ENCODE data around the gene TP53BP2. TPM values are rescaled to one million over a fixed set of nuclear protein-coding genes. Genes with fewer than 3 reads are reported as not detected.

Gene TP53BP2
- total RNA-seq, 1 donor from 2014 or later: 46.6 TPM

DNA sequence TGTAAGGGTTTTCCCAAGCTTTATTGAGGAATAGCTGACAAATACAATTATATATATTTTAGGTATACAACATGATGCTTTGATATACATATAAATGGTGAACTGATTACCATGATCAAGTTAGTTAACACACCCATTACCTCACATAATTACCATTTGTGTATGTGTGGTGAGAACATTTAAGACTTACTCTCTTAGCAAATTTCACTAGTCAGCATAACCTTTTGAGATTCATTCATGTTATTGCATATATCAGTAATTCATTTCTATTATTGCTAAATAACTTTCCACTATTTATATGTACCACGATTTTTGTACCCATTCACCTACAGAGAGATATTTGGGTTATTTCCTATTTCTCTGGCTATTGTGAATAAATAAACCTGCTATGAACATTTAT lies 16.2 kb upstream of the TP53BP2 start:
- Histone ChIP-seq H3K9me3 (ENCODE audit: insufficient read depth, low read depth, low read length) (no peaks in the 10 kb centered on the region), H3K4me2 (ENCODE audit: low read length) (no peak overlapping the region), H3K9ac (ENCODE audit: low read length) (no peak overlapping the region), H3K4me3 (ENCODE audit: insufficient read depth, low read depth, low read length) (no peak overlapping the region), H3K79me2 (ENCODE audit: insufficient read depth, low read length) (no peaks in the 10 kb centered on the region), H4K20me1 (ENCODE audit: insufficient read depth, low read length) (no peaks in the 10 kb centered on the region), H3K4me1 (ENCODE audit: insufficient read depth, low read length) (no peaks in the 10 kb centered on the region), H3K36me3 (ENCODE audit: insufficient read depth, low read length) (no peaks in the 10 kb centered on the region), H2AFZ (ENCODE audit: low read depth, low read length) (no peak overlapping the region), H3K27ac (ENCODE audit: low read depth, low read length) (no peak overlapping the region), H3K27me3 (ENCODE audit: insufficient read depth, low read length) (peaks cover 2% of the 10 kb centered on the region)
- TF ChIP-seq, protein P1, sequence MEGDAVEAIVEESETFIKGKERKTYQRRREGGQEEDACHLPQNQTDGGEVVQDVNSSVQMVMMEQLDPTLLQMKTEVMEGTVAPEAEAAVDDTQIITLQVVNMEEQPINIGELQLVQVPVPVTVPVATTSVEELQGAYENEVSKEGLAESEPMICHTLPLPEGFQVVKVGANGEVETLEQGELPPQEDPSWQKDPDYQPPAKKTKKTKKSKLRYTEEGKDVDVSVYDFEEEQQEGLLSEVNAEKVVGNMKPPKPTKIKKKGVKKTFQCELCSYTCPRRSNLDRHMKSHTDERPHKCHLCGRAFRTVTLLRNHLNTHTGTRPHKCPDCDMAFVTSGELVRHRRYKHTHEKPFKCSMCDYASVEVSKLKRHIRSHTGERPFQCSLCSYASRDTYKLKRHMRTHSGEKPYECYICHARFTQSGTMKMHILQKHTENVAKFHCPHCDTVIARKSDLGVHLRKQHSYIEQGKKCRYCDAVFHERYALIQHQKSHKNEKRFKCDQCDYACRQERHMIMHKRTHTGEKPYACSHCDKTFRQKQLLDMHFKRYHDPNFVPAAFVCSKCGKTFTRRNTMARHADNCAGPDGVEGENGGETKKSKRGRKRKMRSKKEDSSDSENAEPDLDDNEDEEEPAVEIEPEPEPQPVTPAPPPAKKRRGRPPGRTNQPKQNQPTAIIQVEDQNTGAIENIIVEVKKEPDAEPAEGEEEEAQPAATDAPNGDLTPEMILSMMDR (IDR thresholded peaks at IDR 0.05; ENCODE audit: insufficient read depth, low read depth, low read length): no peak
- no peak for TF ChIP-seq EZH2 (IDR thresholded peaks at IDR 0.05; ENCODE audit: insufficient read depth, low read length)
- H3K27me3 Mint-ChIP-seq (ENCODE audit: low read depth, unreplicated experiment): peaks cover 11% of the 10 kb centered on the region
- no peak overlapping the region for H3K4me3 Mint-ChIP-seq (ENCODE audit: unreplicated experiment)
- FAIRE-seq (no peak), DNase-seq (ENCODE audit: low read depth) (no peak)
- peaks cover 10% of the 10 kb centered on the region for H3K9me3 Mint-ChIP-seq (ENCODE audit: unreplicated experiment)
- H3K4me1 Mint-ChIP-seq (ENCODE audit: low read depth, unreplicated experiment): no peaks in the 10 kb centered on the region
- no peak overlapping the region for H3K27ac Mint-ChIP-seq (ENCODE audit: unreplicated experiment)
- H3K36me3 Mint-ChIP-seq (ENCODE audit: low read depth, unreplicated experiment): no peaks in the 10 kb centered on the region

DNA sequence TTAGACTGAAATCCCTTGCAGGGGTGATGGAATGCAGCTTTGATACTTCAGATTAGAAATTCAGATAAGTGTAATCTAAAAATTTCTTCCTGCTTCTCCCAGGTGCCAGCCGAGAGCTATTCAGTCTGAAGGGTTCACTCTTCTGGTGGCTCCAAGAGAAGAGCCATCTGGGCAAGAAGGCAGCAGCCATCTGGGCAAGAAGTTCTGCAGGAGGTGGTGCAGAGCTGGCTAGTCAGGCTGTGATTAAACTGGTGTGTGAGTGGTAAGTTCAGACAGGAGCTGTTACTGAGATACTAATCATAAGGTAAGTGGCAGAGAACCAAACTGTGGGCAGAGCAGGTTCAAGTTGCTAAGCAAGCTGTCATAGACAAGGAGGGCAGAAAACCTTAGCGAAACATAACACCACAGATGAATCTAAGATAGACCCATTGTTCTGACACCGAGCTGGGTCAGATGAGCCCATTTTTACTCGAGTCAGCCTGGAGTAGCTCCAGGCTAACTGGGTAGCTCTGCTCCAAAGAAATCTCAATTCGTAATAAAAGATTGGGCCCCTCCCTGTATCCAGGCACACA lies 14.4 kb upstream of the TP53BP2 start:
- no peak overlapping the region for H3K27ac ChIP-seq (ENCODE audit: low read depth, low read length)
- H3K4me2 ChIP-seq (ENCODE audit: low read length): no peak overlapping the region
- DNase-seq (ENCODE audit: low read depth) (no peak), FAIRE-seq (no peak)
- H4K20me1 ChIP-seq (ENCODE audit: insufficient read depth, low read length): no peaks in the 10 kb centered on the region
- H3K36me3 ChIP-seq (ENCODE audit: insufficient read depth, low read length): no peaks in the 10 kb centered on the region
- Mint-ChIP-seq H3K27ac (ENCODE audit: unreplicated experiment) (no peak overlapping the region), H3K4me1 (ENCODE audit: low read depth, unreplicated experiment) (no peaks in the 10 kb centered on the region), H3K9me3 (ENCODE audit: unreplicated experiment) (peaks cover 2% of the 10 kb centered on the region), H3K4me3 (ENCODE audit: unreplicated experiment) (no peak overlapping the region), H3K27me3 (ENCODE audit: low read depth, unreplicated experiment) (peaks cover 11% of the 10 kb centered on the region), H3K36me3 (ENCODE audit: low read depth, unreplicated experiment) (no peaks in the 10 kb centered on the region)
- H3K4me1 ChIP-seq (ENCODE audit: insufficient read depth, low read length): no peaks in the 10 kb centered on the region
- H3K27me3 ChIP-seq (ENCODE audit: insufficient read depth, low read length): peaks cover 2% of the 10 kb centered on the region
- H3K9me3 ChIP-seq (ENCODE audit: insufficient read depth, low read depth, low read length): no peaks in the 10 kb centered on the region
- no peaks in the 10 kb centered on the region for H3K79me2 ChIP-seq (ENCODE audit: insufficient read depth, low read length)
- H3K9ac ChIP-seq (ENCODE audit: low read length): no peak overlapping the region
- H3K4me3 ChIP-seq (ENCODE audit: insufficient read depth, low read depth, low read length): no peak overlapping the region
- no peak overlapping the region for H2AFZ ChIP-seq (ENCODE audit: low read depth, low read length)
- TF ChIP-seq EZH2 (IDR thresholded peaks at IDR 0.05; ENCODE audit: insufficient read depth, low read length): no peak
- TF ChIP-seq, protein P1 (IDR thresholded peaks at IDR 0.05; ENCODE audit: insufficient read depth, low read depth, low read length): no peak

DNA sequence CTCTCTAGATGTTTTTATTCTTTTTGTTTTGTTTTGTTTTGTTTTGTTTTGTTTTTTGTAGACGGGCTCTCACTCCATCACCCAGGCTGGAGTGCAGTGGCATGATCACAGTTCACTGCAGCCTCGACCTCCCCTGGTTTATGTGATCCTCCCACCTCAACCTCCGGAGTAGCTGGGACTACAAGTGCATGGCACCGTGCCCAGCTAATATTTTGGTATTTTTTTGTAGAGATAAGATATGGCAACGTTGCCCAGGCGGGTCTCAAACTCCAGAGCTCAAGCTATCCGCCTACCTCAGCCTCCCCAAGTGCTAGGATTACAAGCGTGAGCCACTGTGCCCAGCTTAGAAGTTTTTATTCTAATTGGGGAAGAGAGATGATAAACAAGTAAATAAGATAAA lies 13.3 kb upstream of the TP53BP2 start:
- H3K9ac ChIP-seq (ENCODE audit: low read length): no peak overlapping the region
- Mint-ChIP-seq H3K9me3 (ENCODE audit: unreplicated experiment) (peaks cover under 1% of the 10 kb centered on the region), H3K27ac (ENCODE audit: unreplicated experiment) (no peak overlapping the region), H3K4me3 (ENCODE audit: unreplicated experiment) (no peak overlapping the region), H3K36me3 (ENCODE audit: low read depth, unreplicated experiment) (no peaks in the 10 kb centered on the region), H3K27me3 (ENCODE audit: low read depth, unreplicated experiment) (peaks cover 11% of the 10 kb centered on the region), H3K4me1 (ENCODE audit: low read depth, unreplicated experiment) (no peaks in the 10 kb centered on the region)
- H3K27ac ChIP-seq (ENCODE audit: low read depth, low read length): no peak overlapping the region
- no peaks in the 10 kb centered on the region for H3K9me3 ChIP-seq (ENCODE audit: insufficient read depth, low read depth, low read length)
- H3K79me2 ChIP-seq (ENCODE audit: insufficient read depth, low read length): no peaks in the 10 kb centered on the region
- no peaks in the 10 kb centered on the region for H3K4me1 ChIP-seq (ENCODE audit: insufficient read depth, low read length)
- H3K4me2 ChIP-seq (ENCODE audit: low read length): no peak overlapping the region
- no peak overlapping the region for H3K4me3 ChIP-seq (ENCODE audit: insufficient read depth, low read depth, low read length)
- no peak overlapping the region for H2AFZ ChIP-seq (ENCODE audit: low read depth, low read length)
- no peak for FAIRE-seq
- no peak for TF ChIP-seq EZH2 (IDR thresholded peaks at IDR 0.05; ENCODE audit: insufficient read depth, low read length)
- TF ChIP-seq, protein P1 (IDR thresholded peaks at IDR 0.05; ENCODE audit: insufficient read depth, low read depth, low read length): no peak
- no peak for DNase-seq (ENCODE audit: low read depth)
- no peaks in the 10 kb centered on the region for H3K36me3 ChIP-seq (ENCODE audit: insufficient read depth, low read length)
- H4K20me1 ChIP-seq (ENCODE audit: insufficient read depth, low read length): no peaks in the 10 kb centered on the region
- peaks cover 2% of the 10 kb centered on the region for H3K27me3 ChIP-seq (ENCODE audit: insufficient read depth, low read length)

All from astrocyte (in vitro differentiated cells and primary cell).